Neural cell (in vitro differentiated cells): Measurements from ENCODE around the gene TRMT10C. TPM values are rescaled to one million over a fixed set of nuclear protein-coding genes. Genes with fewer than 3 reads are reported as not detected.

Experiments
- H2AFZ ChIP-seq: fragments of 200-600, 300-800 bp; sonication (generic), shearing (Covaris generic); 2 replicates; pipeline ENCODE4 v1.6.0; 2014; ENCODE audit warnings: low read depth, mild to moderate bottlenecking, antibody characterized with exemption, low read length, moderate library complexity
- H3F3A ChIP-seq: fragments of 200-600 bp; shearing (Covaris generic); 2 replicates; pipeline ENCODE4 v1.6.1; 2016; ENCODE audit warnings: mild to moderate bottlenecking, moderate library complexity, mixed read lengths, antibody characterized with exemption, low read length; ENCODE audit not compliant: insufficient read depth, poor library complexity, severe bottlenecking
- H3K27ac ChIP-seq: fragments of 200-600, 300-800 bp; sonication (generic), shearing (Covaris generic); 2 replicates; pipeline ENCODE4 v1.5.1; 2014; ENCODE audit warnings: mild to moderate bottlenecking, low read length, moderate library complexity
- H3K27me3 ChIP-seq: fragments of 300-800, 200-600 bp; sonication (generic), shearing (Covaris generic); 2 replicates; pipeline ENCODE4 v1.6.0; 2014; ENCODE audit warnings: mild to moderate bottlenecking, low read depth, low read length, moderate library complexity; ENCODE audit not compliant: insufficient read depth
- H3K36me3 ChIP-seq: fragments of 300-800, 200-600 bp; sonication (generic), shearing (Covaris generic); 2 replicates; pipeline ENCODE4 v1.5.1; 2014; ENCODE audit warnings: mild to moderate bottlenecking, antibody characterized with exemption, low read length, moderate library complexity; ENCODE audit not compliant: insufficient read depth
- H3K4me2 ChIP-seq: fragments of 300-800, 200-600 bp; sonication (generic), shearing (Covaris generic); 2 replicates; pipeline ENCODE4 v1.6.0; 2014; ENCODE audit warnings: mild to moderate bottlenecking, low read length
- H3K4me3 ChIP-seq: fragments of 300-800, 200-600 bp; sonication (generic), shearing (Covaris generic); 2 replicates; pipeline ENCODE4 v1.5.1; 2014; ENCODE audit warnings: mild to moderate bottlenecking, low read length, moderate library complexity
- H3K79me2 ChIP-seq: fragments of 200-600 bp; shearing (Covaris generic); replicated peaks from 2 replicates; pipeline ENCODE4 v1.6.0; 2014; ENCODE audit warnings: mild to moderate bottlenecking, low read length, moderate library complexity; ENCODE audit not compliant: insufficient read depth
- H3K9ac ChIP-seq: fragments of 300-800, 200-600 bp; sonication (generic), shearing (Covaris generic); 2 replicates; pipeline ENCODE4 v1.6.1; 2016; ENCODE audit warnings: mild to moderate bottlenecking, low read length, mixed read lengths
- H3K9me2 ChIP-seq: fragments of 200-600 bp; shearing (Covaris generic); 2 replicates; pipeline ENCODE4 v1.6.1; 2016; ENCODE audit warnings: mild to moderate bottlenecking, low read length, mixed read lengths; ENCODE audit not compliant: insufficient read depth
- H3K9me3 ChIP-seq: fragments of 200-600, 300-800 bp; sonication (generic), shearing (Covaris generic); 2 replicates; pipeline ENCODE4 v1.6.1; 2016; ENCODE audit warnings: mild to moderate bottlenecking, mixed run types, low read length, moderate library complexity, mixed read lengths
- H4K20me1 ChIP-seq: fragments of 200-600 bp; shearing (Covaris generic); 2 replicates; pipeline ENCODE4 v1.6.1; 2016; ENCODE audit warnings: mild to moderate bottlenecking, mixed run types; ENCODE audit not compliant: insufficient read depth
- EP300 ChIP-seq: fragments of 450-650 bp; conservative IDR thresholded peaks from 2 replicates; pipeline ENCODE4 v1.6.1; 2014; ENCODE audit warnings: antibody characterized with exemption, mild to moderate bottlenecking, moderate library complexity; ENCODE audit not compliant: poor library complexity, severe bottlenecking
- EZH2 ChIP-seq: fragments of 200-600, 300-800 bp; shearing (Covaris generic), sonication (generic); IDR thresholded peaks from 2 replicates; pipeline ENCODE4 v1.6.1; 2014; ENCODE audit warnings: antibody characterized with exemption, low read length, borderline replicate concordance, mild to moderate bottlenecking; ENCODE audit not compliant: insufficient read depth, poor library complexity, severe bottlenecking
- MXI1 ChIP-seq: fragments of 450-650 bp; conservative IDR thresholded peaks from 2 replicates; pipeline ENCODE4 v1.6.1; 2014; ENCODE audit warnings: antibody characterized with exemption, mild to moderate bottlenecking; ENCODE audit not compliant: poor library complexity, severe bottlenecking
- POLR2AphosphoS5 ChIP-seq: IDR thresholded peaks from 2 replicates; pipeline ENCODE4 v1.6.1; 2012
- RAD21 ChIP-seq: fragments of 450-650 bp; conservative IDR thresholded peaks from 2 replicates; pipeline ENCODE4 v1.6.1; 2014; ENCODE audit warnings: antibody characterized with exemption, mild to moderate bottlenecking, moderate library complexity
- REST ChIP-seq: IDR thresholded peaks from 2 replicates; pipeline ENCODE4 v1.6.1; 2012; ENCODE audit warnings: borderline replicate concordance
- SMC3 ChIP-seq: fragments of 450-650 bp; conservative IDR thresholded peaks from 2 replicates; pipeline ENCODE4 v1.6.1; 2014; ENCODE audit warnings: antibody characterized with exemption, mild to moderate bottlenecking, moderate library complexity; ENCODE audit not compliant: poor library complexity
- TAF1 ChIP-seq: IDR thresholded peaks from 2 replicates; pipeline ENCODE4 v1.6.1; 2012; ENCODE audit warnings: low read depth
- polyA plus RNA-seq: library from polyadenylated mRNA; depleted of rRNA; stranded (reverse); fragments of >200 nt; gene quantifications from 2 replicates; pipeline ENCODE4 v1.2.3, GENCODE V29; 2014
- TF ChIP-seq, protein P1 (sequence below): fragments of 450-650 bp; IDR thresholded peaks from 2 replicates; pipeline ENCODE4 v1.5.1; 2014; ENCODE audit warnings: antibody characterized with exemption, mild to moderate bottlenecking, moderate library complexity; ENCODE audit not compliant: poor library complexity, severe bottlenecking

Gene TRMT10C
- polyA plus RNA-seq, 1 donor from 2014 or later: 44.5 TPM

GRCh38 chr3:101573449-101574387 is 12.1 kb downstream of the TRMT10C start, which contains the start of gene PCNP:
PCNP (plus strand) TSS chr3:101574180; CDS start chr3:101574216, 36 bp downstream.
- Histone ChIP-seq H3K9me2 (no peaks in the 10 kb centered on the region), H3K27ac (peak within 1 kb of the TSS; percentile 97), H3K79me2 (peaks cover 40% of the 10 kb centered on the region), H3K9me3 (no peaks in the 10 kb centered on the region), H4K20me1 (no peaks in the 10 kb centered on the region), H3K4me2 (peak within 1 kb of the TSS; percentile 93), H2AFZ (peak within 1 kb of the TSS; percentile 90), H3K4me3 (peak within 1 kb of the TSS; percentile 95), H3K27me3 (no peaks in the 10 kb centered on the region), H3K9ac (peak within 1 kb of the TSS; percentile 99), H3K36me3 (no peaks in the 10 kb centered on the region), H3F3A (peaks cover 8% of the 10 kb centered on the region)
- peak; percentile 67 for TF ChIP-seq SMC3
- TF ChIP-seq, protein P1, sequence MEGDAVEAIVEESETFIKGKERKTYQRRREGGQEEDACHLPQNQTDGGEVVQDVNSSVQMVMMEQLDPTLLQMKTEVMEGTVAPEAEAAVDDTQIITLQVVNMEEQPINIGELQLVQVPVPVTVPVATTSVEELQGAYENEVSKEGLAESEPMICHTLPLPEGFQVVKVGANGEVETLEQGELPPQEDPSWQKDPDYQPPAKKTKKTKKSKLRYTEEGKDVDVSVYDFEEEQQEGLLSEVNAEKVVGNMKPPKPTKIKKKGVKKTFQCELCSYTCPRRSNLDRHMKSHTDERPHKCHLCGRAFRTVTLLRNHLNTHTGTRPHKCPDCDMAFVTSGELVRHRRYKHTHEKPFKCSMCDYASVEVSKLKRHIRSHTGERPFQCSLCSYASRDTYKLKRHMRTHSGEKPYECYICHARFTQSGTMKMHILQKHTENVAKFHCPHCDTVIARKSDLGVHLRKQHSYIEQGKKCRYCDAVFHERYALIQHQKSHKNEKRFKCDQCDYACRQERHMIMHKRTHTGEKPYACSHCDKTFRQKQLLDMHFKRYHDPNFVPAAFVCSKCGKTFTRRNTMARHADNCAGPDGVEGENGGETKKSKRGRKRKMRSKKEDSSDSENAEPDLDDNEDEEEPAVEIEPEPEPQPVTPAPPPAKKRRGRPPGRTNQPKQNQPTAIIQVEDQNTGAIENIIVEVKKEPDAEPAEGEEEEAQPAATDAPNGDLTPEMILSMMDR: peak; percentile 98
- TF ChIP-seq EP300: peak; percentile 81
- no peak for TF ChIP-seq EZH2
- peak; percentile 99 for TF ChIP-seq POLR2AphosphoS5
- peak; percentile 69 for TF ChIP-seq RAD21
- peak; percentile 94 for TF ChIP-seq REST
- peak; percentile 99 for TF ChIP-seq TAF1
- TF ChIP-seq MXI1: peak; percentile 99

DNA sequence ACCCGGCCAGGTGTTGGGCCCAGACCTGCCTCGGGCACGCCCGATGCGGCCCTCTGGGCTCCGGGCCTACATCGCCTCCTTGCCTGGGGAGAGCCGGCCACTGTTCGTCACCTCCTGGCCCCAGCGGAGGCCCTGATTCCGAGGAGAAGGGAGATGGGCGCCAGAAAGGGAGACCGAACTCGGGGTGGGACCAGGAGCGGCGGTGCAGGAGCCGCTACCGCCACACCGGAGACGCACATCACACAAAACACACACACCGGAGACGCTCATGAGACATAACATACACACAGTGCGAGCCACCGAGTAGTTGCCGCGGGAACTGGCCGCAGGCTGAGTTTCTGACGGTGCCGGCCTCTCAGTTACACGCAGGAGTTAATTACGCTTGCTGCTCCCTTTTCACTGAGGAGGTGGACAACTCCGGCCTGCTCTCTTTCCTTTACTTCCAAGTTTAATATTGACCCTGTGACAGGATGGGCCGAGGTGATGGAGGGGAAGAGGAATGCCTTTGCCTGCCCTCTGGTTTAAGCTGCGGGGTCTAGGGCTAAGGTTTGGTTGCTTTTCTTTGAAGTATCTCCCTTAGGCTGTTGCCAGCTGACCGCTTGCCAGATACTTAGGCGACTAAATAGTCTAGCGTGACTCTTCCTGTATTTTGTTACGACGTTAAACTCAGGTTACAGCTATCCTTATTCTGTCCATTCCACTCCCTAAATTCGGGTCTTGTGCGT is 12.9 kb downstream of the TRMT10C start:
- H3K9me3 ChIP-seq: no peaks in the 10 kb centered on the region
- peak overlapping the region; percentile 93 for H3K4me2 ChIP-seq
- peaks cover 48% of the 10 kb centered on the region for H3K79me2 ChIP-seq
- peak overlapping the region; percentile 90 for H2AFZ ChIP-seq
- no peaks in the 10 kb centered on the region for H3K27me3 ChIP-seq
- peak overlapping the region; percentile 99 for H3K9ac ChIP-seq
- H3K4me3 ChIP-seq: peak overlapping the region; percentile 95
- H3K27ac ChIP-seq: peak overlapping the region; percentile 97
- H3F3A ChIP-seq: peaks cover 8% of the 10 kb centered on the region
- no peaks in the 10 kb centered on the region for H3K36me3 ChIP-seq
- TF ChIP-seq EP300 (no peak), TAF1 (peak; percentile 66), MXI1 (peak; percentile 26)
- H3K9me2 ChIP-seq: no peaks in the 10 kb centered on the region
- no peaks in the 10 kb centered on the region for H4K20me1 ChIP-seq
